ENCODE results near the gene MMP3.

- no peak for TF ChIP-seq MAX (IDR thresholded peaks at IDR 0.05)
- no peak for TF ChIP-seq EP300 (IDR thresholded peaks at IDR 0.05; ENCODE audit: borderline replicate concordance)
- TF ChIP-seq CEBPB (IDR thresholded peaks at IDR 0.05), result no peak
- no peak for TF ChIP-seq NFIC (IDR thresholded peaks at IDR 0.05)
- TF ChIP-seq TCF12 (IDR thresholded peaks at IDR 0.05; ENCODE audit: low read depth), result no peak
- TF ChIP-seq RAD21 (IDR thresholded peaks at IDR 0.05; ENCODE audit: low read depth), result no peak
- TF ChIP-seq FOXM1 (IDR thresholded peaks at IDR 0.05; ENCODE audit: borderline replicate concordance, low read depth), result no peak
- TF ChIP-seq YY1 (IDR thresholded peaks at IDR 0.05; ENCODE audit: low read depth), result no peak
- no peak for TF ChIP-seq ZBTB7A (IDR thresholded peaks at IDR 0.05; ENCODE audit: low read depth)
Measured at GRCh38 chr11:102788334-102788995, 54.9 kb downstream of the MMP3 start.
